K562 (cell line): ENCODE results near the gene MRPL40. TPM values are rescaled to one million over a fixed set of nuclear protein-coding genes. Genes with fewer than 3 reads are reported as not detected.

Experiments
- CHD1 ChIP-seq: fragments of 200-600 bp; sonication (generic); IDR thresholded peaks from one replicate; pipeline ENCODE4 v1.6.1; 2012; ENCODE audit warnings: mild to moderate bottlenecking, moderate library complexity, low read length, inconsistent platforms
- CXXC5 ChIP-seq: fragments of 250-450 bp; sonication (Bioruptor Pico); IDR thresholded peaks from 2 replicates; pipeline ENCODE4 v1.8.0; 2022; ENCODE audit warnings: inconsistent platforms, mild to moderate bottlenecking, moderate library complexity
- DACH1 ChIP-seq: fragments of 450-650 bp; IDR thresholded peaks from 2 replicates; pipeline ENCODE4 v1.6.1; 2018; ENCODE audit not compliant: partially characterized antibody
- HMBOX1 ChIP-seq: sonication (generic); IDR thresholded peaks from 2 replicates; pipeline ENCODE4 v1.6.1; 2016
- MTF1 ChIP-seq: fragments of 250-450 bp; sonication (Bioruptor Pico); IDR thresholded peaks from 2 replicates; pipeline ENCODE4 v1.9.0; 2021; ENCODE audit warnings: moderate library complexity, mild to moderate bottlenecking, inconsistent platforms, borderline replicate concordance
- THRA ChIP-seq: fragments of 450-650 bp; IDR thresholded peaks from 2 replicates; pipeline ENCODE4 v1.6.1; 2017; ENCODE audit warnings: mild to moderate bottlenecking, moderate library complexity
- ZBTB40 ChIP-seq, 2 experiments: fragments of 450-650 bp in 1 of 2; sonication (generic) in 1 of 2; formaldehyde crosslinking in 1 of 2; IDR thresholded peaks; 2 replicates each; pipeline versions ENCODE4 v1.7.1 to v1.9.0; 2016 to 2022; ENCODE audit warnings: inconsistent platforms in 1 of 2, mild to moderate bottlenecking in 1 of 2, missing genetic modification reagents in 1 of 2
- ZNF140 ChIP-seq: fragments of 250-450 bp; sonication (Bioruptor Pico); IDR thresholded peaks from 2 replicates; pipeline ENCODE4 v1.8.0; 2021; ENCODE audit warnings: moderate library complexity, mild to moderate bottlenecking, inconsistent platforms
- polyA plus RNA-seq, 8 experiments: library from polyadenylated mRNA; depleted of rRNA in 4 of 8; stranded (reverse) in 5 of 8; unstranded in 3 of 8; fragments of >200 nt; fragmentation: Nextera tagmentation in 2 of 8; fragmentation: Illumina TruSeq in 1 of 8; extraction: Ambion mirVana in 2 of 8; extraction: Trizol in 1 of 8; gene quantifications; 2 replicates each; pipeline versions ENCODE4 v1.2.1 to v1.2.3, GENCODE V29; 2011 to 2014; ENCODE audit warnings: inconsistent platforms in 1 of 8, missing spikeins in 1 of 8
- total RNA-seq, 7 experiments: library from RNA; depleted of rRNA in 6 of 7; stranded (reverse); fragments of >200 nt in 6 of 7; fragmentation: Illumina TruSeq in 2 of 7; extraction: Trizol in 2 of 7; gene quantifications; 2 replicates each; pipeline versions ENCODE4 v1.2.1 to v1.2.3, GENCODE V29; 2011 to 2021; ENCODE audit warnings: low replicate concordance in 1 of 7
- TF ChIP-seq, protein P1 (sequence below): sonication (generic); formaldehyde crosslinking; IDR thresholded peaks from 2 replicates; pipeline ENCODE4 v1.8.0; 2023; ENCODE audit warnings: missing genetic modification reagents, mild to moderate bottlenecking, borderline replicate concordance

MRPL40 gene
- total and polyA plus RNA-seq, 9 of the 15 experiments (the other 6 are each of a cell fraction or from before 2014, with no cell fraction given), result 132 to 652 (median 208) TPM

DNA sequence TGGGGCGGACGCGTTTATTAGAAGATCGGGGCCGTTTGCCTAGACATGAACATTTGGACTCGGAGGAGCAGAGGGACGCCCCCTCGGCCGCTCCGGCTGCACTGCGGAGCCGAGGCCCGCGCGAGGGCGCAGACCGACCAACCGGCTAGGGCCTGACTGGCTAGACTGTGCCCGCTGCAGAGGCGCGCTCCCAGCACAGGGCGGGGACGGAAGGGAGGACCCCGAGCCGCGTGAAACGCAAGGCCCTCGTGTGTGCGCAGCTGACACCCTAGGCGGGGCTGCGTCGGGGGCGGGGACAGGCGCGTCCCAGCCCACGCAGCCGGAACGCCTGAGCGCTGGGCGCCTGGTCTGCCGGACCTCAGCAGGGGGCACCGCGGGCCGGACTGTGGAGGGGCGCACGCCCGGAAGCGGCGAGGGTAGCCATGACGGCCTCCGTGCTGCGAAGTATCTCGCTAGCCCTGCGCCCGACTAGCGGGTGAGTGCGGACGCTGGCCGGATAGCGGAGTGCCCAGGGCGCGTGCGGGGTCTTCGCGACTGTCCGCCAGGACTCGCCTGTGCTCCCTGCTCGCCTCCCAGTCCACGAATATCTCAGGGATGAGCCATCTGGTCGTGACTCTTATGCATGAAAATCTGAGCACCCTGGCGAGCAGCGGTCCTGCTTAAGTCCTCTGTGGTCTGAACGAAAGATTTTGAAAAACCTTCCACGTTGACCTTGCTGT, at the start of gene MRPL40 (continued):
- TF ChIP-seq HMBOX1 (no peak), ZNF140 (no peak), THRA (no peak), DACH1 (no peak), CXXC5 (peak; percentile 100), MTF1 (CRISPR knock-in tag) (no peak; the same call in 1 of the 2 replicates), CHD1 (peak; percentile 94), ZBTB40 (IDR thresholded peaks at IDR 0.05) (no peak), ZBTB40 (CRISPR knock-in tag; IDR thresholded peaks at IDR 0.05) (no peak)
- TF ChIP-seq, protein P1, sequence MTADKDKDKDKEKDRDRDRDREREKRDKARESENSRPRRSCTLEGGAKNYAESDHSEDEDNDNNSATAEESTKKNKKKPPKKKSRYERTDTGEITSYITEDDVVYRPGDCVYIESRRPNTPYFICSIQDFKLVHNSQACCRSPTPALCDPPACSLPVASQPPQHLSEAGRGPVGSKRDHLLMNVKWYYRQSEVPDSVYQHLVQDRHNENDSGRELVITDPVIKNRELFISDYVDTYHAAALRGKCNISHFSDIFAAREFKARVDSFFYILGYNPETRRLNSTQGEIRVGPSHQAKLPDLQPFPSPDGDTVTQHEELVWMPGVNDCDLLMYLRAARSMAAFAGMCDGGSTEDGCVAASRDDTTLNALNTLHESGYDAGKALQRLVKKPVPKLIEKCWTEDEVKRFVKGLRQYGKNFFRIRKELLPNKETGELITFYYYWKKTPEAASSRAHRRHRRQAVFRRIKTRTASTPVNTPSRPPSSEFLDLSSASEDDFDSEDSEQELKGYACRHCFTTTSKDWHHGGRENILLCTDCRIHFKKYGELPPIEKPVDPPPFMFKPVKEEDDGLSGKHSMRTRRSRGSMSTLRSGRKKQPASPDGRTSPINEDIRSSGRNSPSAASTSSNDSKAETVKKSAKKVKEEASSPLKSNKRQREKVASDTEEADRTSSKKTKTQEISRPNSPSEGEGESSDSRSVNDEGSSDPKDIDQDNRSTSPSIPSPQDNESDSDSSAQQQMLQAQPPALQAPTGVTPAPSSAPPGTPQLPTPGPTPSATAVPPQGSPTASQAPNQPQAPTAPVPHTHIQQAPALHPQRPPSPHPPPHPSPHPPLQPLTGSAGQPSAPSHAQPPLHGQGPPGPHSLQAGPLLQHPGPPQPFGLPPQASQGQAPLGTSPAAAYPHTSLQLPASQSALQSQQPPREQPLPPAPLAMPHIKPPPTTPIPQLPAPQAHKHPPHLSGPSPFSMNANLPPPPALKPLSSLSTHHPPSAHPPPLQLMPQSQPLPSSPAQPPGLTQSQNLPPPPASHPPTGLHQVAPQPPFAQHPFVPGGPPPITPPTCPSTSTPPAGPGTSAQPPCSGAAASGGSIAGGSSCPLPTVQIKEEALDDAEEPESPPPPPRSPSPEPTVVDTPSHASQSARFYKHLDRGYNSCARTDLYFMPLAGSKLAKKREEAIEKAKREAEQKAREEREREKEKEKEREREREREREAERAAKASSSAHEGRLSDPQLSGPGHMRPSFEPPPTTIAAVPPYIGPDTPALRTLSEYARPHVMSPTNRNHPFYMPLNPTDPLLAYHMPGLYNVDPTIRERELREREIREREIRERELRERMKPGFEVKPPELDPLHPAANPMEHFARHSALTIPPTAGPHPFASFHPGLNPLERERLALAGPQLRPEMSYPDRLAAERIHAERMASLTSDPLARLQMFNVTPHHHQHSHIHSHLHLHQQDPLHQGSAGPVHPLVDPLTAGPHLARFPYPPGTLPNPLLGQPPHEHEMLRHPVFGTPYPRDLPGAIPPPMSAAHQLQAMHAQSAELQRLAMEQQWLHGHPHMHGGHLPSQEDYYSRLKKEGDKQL (CRISPR knock-in tag), result no peak
